DOHH2 (cell line): ENCODE measurements around the gene SEMA3D.

Experiments used
- H3F3A ChIP-seq: fragments of 200-600 bp; sonication (generic), shearing (Covaris generic); 2 replicates; pipeline ENCODE4 v1.6.0; 2016; ENCODE audit warnings: antibody characterized with exemption, mild to moderate bottlenecking; ENCODE audit not compliant: control insufficient read depth, insufficient read depth
- H3K27ac ChIP-seq: fragments of 200-600 bp; sonication (generic); 2 replicates; pipeline ENCODE4 v1.5.1; 2014; ENCODE audit warnings: low read depth, mild to moderate bottlenecking, low read length, moderate library complexity
- H3K27me3 ChIP-seq: fragments of 200-600 bp; sonication (generic); 2 replicates; pipeline ENCODE4 v1.6.1; 2014; ENCODE audit warnings: mild to moderate bottlenecking, low read length, mixed read lengths; ENCODE audit not compliant: control insufficient read depth
- H3K36me3 ChIP-seq: fragments of 200-600 bp; sonication (generic); 2 replicates; pipeline ENCODE4 v1.6.1; 2014; ENCODE audit warnings: mild to moderate bottlenecking, low read length, moderate library complexity, mixed read lengths; ENCODE audit not compliant: control insufficient read depth
- H3K4me1 ChIP-seq: fragments of 200-600 bp; sonication (generic); 2 replicates; pipeline ENCODE4 v1.6.1; 2014; ENCODE audit warnings: mild to moderate bottlenecking, low read length, mixed read lengths; ENCODE audit not compliant: control insufficient read depth
- H3K4me2 ChIP-seq: fragments of 200-600 bp; sonication (generic); 2 replicates; pipeline ENCODE4 v1.6.0; 2014; ENCODE audit warnings: mild to moderate bottlenecking, low read length, moderate library complexity
- H3K4me3 ChIP-seq: fragments of 200-600 bp; sonication (generic); 2 replicates; pipeline ENCODE4 v1.5.1; 2014; ENCODE audit warnings: mild to moderate bottlenecking, low read length, mixed read lengths
- H3K79me2 ChIP-seq: fragments of 200-600 bp; sonication (generic); 2 replicates; pipeline ENCODE4 v1.6.1; 2014; ENCODE audit warnings: mild to moderate bottlenecking, low read length, mixed read lengths; ENCODE audit not compliant: control insufficient read depth
- H3K9me2 ChIP-seq: fragments of 200-600 bp; sonication (generic); replicated peaks from 2 replicates; pipeline ENCODE4 v1.6.1; 2014; ENCODE audit warnings: mild to moderate bottlenecking, low read length, mixed read lengths; ENCODE audit not compliant: control insufficient read depth
- H3K9me3 ChIP-seq: fragments of 200-600 bp; sonication (generic); 2 replicates; pipeline ENCODE4 v1.6.1; 2014; ENCODE audit warnings: antibody characterized with exemption, low read length, mixed read lengths; ENCODE audit not compliant: control insufficient read depth, insufficient read depth
- H4K20me1 ChIP-seq: fragments of 200-600 bp; sonication (generic); 2 replicates; pipeline ENCODE4 v1.6.0; 2014; ENCODE audit warnings: low read depth, mild to moderate bottlenecking, antibody characterized with exemption, low read length, moderate library complexity; ENCODE audit not compliant: control insufficient read depth, insufficient read depth
- EZH2phosphoT487 ChIP-seq: fragments of 200-600 bp; sonication (generic); IDR thresholded peaks from 2 replicates; pipeline ENCODE4 v1.6.1; 2017; ENCODE audit warnings: borderline replicate concordance, mild to moderate bottlenecking, antibody characterized with exemption, low read length, moderate library complexity, mixed read lengths
- TF ChIP-seq, protein P1 (sequence below): fragments of 200-600 bp; sonication (generic); IDR thresholded peaks from one replicate; pipeline ENCODE4 v1.5.1; 2014; ENCODE audit warnings: antibody characterized with exemption, mild to moderate bottlenecking, low read depth, low read length; ENCODE audit not compliant: poor library complexity, severe bottlenecking

The SEMA3D gene

DNA sequence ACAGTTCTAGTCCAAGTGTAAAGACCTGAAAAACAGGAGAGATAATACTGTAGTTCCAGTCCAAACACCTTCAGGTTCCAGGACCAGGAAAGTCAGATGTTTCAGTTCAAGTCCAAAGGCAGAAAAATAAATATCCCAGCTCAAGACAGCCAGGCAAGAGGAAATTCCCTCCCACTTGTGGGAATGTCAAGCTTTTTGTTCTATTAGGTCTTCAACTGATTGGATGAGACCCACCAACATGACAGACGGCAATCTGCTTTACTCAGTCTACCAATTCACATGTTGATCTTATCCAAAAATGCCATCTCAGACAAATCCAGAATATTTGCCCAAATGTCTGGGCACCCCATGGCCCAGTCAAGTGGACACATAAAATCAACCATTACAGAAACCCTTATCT is 33.1 kb downstream of the SEMA3D start:
- no peaks in the 10 kb centered on the region for H3F3A ChIP-seq
- H3K27ac ChIP-seq = no peak overlapping the region

DNA sequence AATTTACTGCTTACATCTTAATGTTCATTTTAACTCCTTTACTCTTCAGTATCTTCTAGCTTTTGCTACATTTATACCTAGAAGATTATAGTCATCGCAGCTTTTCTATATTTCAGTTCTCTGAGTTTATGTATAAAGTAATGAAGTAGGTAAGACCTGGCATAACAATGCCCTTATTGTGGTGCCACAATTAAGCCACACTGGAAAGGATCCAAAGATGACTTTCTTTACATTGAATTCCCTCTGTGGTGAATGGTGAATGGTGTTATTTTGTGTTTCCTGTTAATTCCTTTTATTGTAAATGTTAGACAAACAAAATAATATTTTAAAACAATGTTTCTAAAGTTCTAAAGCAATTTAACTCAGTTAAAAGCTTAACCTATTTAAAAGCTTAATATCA is 36.2 kb downstream of the SEMA3D start:
- H3K27me3 ChIP-seq = no peaks in the 10 kb centered on the region
- no peak overlapping the region for H3K4me3 ChIP-seq
- no peaks in the 10 kb centered on the region for H3K4me1 ChIP-seq
- H4K20me1 ChIP-seq = no peaks in the 10 kb centered on the region
- no peak overlapping the region for H3K4me2 ChIP-seq
- TF ChIP-seq, protein P1, sequence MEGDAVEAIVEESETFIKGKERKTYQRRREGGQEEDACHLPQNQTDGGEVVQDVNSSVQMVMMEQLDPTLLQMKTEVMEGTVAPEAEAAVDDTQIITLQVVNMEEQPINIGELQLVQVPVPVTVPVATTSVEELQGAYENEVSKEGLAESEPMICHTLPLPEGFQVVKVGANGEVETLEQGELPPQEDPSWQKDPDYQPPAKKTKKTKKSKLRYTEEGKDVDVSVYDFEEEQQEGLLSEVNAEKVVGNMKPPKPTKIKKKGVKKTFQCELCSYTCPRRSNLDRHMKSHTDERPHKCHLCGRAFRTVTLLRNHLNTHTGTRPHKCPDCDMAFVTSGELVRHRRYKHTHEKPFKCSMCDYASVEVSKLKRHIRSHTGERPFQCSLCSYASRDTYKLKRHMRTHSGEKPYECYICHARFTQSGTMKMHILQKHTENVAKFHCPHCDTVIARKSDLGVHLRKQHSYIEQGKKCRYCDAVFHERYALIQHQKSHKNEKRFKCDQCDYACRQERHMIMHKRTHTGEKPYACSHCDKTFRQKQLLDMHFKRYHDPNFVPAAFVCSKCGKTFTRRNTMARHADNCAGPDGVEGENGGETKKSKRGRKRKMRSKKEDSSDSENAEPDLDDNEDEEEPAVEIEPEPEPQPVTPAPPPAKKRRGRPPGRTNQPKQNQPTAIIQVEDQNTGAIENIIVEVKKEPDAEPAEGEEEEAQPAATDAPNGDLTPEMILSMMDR = no peak
- no peak for TF ChIP-seq EZH2phosphoT487
- H3K36me3 ChIP-seq = no peaks in the 10 kb centered on the region
- H3K27ac ChIP-seq = no peak overlapping the region
- H3F3A ChIP-seq = no peaks in the 10 kb centered on the region
- H3K9me3 ChIP-seq = no peaks in the 10 kb centered on the region
- peaks cover 2% of the 10 kb centered on the region; the same call in 1 of the 2 replicates for H3K9me2 ChIP-seq
- no peaks in the 10 kb centered on the region for H3K79me2 ChIP-seq

More for the DNA sequence above, 33.1 kb downstream of the SEMA3D start:
- Histone ChIP-seq H3K79me2 (no peaks in the 10 kb centered on the region), H3K4me2 (no peak overlapping the region), H3K36me3 (no peaks in the 10 kb centered on the region), H3K4me3 (no peak overlapping the region), H3K9me2 (peaks cover 2% of the 10 kb centered on the region; the same call in 1 of the 2 replicates), H3K27me3 (no peaks in the 10 kb centered on the region), H3K4me1 (no peaks in the 10 kb centered on the region), H3K9me3 (no peaks in the 10 kb centered on the region), H4K20me1 (no peaks in the 10 kb centered on the region)
- TF ChIP-seq, protein P1 = no peak
- no peak for TF ChIP-seq EZH2phosphoT487

DNA sequence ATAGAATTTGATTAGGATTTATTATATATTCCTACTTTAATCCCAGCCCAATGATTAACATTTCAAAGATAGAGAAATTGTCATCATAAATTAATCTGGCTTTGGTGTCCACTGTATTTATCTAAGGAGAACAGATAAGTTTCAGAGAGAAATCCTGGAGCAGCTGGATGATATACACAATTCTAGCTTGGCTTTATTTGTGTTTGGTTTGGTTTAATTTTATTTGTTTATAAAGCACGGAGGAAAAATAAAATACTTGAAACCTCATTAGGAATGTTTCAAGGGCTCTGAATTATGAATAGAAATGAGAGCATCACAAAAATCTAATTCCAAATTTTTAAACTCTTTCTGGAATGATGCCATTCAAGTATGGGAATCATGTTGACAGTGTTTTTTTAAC is 42.1 kb downstream of the SEMA3D start:
- Histone ChIP-seq H3K9me3 (no peaks in the 10 kb centered on the region), H3K4me3 (no peak overlapping the region), H3K27me3 (no peaks in the 10 kb centered on the region), H3K36me3 (no peaks in the 10 kb centered on the region), H3K27ac (no peak overlapping the region), H3K4me2 (no peak overlapping the region), H4K20me1 (no peaks in the 10 kb centered on the region), H3K9me2 (no peaks in the 10 kb centered on the region), H3K4me1 (no peaks in the 10 kb centered on the region), H3F3A (no peaks in the 10 kb centered on the region), H3K79me2 (no peaks in the 10 kb centered on the region)
- TF ChIP-seq, protein P1 = no peak
- no peak for TF ChIP-seq EZH2phosphoT487
